ENCODE data around the gene MS4A7. TPM values are rescaled to one million over a fixed set of nuclear protein-coding genes. Genes with fewer than 3 reads are reported as not detected.

The MS4A7 gene
- total RNA-seq, 1 experiment from 2014 or later = 0.22 TPM

DNA sequence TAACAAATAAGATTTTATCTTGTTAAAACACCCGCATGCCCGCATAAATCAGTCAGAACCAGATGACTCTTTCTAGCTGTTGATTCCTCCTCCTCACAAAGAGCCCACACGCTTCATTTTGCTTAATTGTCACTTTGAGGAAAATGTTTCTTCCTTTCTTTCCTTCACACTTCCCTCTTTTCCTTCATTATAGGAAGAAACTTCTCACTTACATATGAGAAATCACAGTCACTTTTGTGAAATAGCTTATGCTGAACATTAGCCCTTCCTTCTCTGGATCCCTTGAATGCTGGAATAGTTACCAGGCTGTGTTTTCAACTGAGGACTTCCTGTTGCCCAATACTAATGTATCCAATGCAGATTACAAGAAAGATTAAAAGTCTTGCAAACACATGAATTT is 45.5 kb upstream of the MS4A7 start (continued):
- TF ChIP-seq ZNF274 (IDR thresholded peaks at IDR 0.05; ENCODE audit: low read depth, low read length) (no peak), EGR1 (IDR thresholded peaks at IDR 0.05; ENCODE audit: low read depth) (no peak), REST (IDR thresholded peaks at IDR 0.05; ENCODE audit: low read depth) (no peak), FOSL1 (IDR thresholded peaks at IDR 0.05; ENCODE audit: low read depth) (no peak), EZH2phosphoT487 (IDR thresholded peaks at IDR 0.05; ENCODE audit: borderline replicate concordance) (no peak), SP1 (IDR thresholded peaks at IDR 0.05; ENCODE audit: low read depth) (no peak), POLR2A (IDR thresholded peaks at IDR 0.05; ENCODE audit: borderline replicate concordance, extremely low read depth, insufficient read depth, insufficient read length) (no peak), RAD21 (IDR thresholded peaks at IDR 0.05; ENCODE audit: low read depth) (no peak), POLR2AphosphoS5 (IDR thresholded peaks at IDR 0.05; ENCODE audit: low read depth, low read length) (no peak)
- TF ChIP-seq, protein P1, sequence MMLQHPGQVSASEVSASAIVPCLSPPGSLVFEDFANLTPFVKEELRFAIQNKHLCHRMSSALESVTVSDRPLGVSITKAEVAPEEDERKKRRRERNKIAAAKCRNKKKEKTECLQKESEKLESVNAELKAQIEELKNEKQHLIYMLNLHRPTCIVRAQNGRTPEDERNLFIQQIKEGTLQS (IDR thresholded peaks at IDR 0.05) = no peak
- TF ChIP-seq, protein P2, sequence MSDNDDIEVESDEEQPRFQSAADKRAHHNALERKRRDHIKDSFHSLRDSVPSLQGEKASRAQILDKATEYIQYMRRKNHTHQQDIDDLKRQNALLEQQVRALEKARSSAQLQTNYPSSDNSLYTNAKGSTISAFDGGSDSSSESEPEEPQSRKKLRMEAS (IDR thresholded peaks at IDR 0.05) = no peak

DNA sequence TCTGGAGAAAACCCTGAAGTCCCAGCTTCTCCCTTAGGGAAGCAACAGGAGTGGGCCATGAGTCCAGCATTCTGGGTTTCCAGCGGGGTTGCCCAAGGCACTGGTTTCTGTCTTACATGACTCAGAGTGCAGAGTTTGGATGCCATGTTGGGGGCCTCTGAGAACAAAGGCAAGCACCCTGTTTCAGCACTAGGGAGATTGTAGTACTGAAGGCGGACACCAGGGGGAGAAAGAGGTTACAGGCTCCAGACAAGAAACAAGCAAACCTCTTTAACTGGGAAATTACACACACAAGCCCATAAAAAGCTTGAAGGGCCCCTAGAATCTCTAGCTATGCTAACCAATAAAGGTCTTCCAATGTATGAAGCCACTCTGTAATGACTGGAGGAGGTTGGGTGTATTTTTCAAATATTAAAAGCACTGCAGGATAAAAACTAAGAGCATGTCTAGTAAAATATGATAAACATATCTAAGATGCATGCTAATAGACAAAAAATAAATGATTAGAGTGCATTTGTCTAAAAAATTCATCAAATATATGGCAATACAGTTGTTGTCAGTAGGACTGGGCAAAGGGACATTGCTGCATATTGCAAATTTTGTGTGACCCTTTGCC is 44.2 kb upstream of the MS4A7 start:
- ChIA-PET CTCF (interaction anchor here (0.6 to 2.2 kb wide), 10 partner anchors 9 to 1131 kb away, joined by 3 to 9 read pairs (median 6); no protein-coding TSS in a partner anchor), RAD21 (ENCODE audit: low non-redundant PET in 1 of 2, low total read pairs in 2 of 2, uncharacterized antibody in 2 of 2, unreplicated experiment in 2 of 2) (no interaction called here), POLR2A (no interaction called here)
- DNase-seq (ENCODE audit: low read depth, low spot score) (peak; percentile 73), ATAC-seq (peak; percentile 97)
- H3K4me1 ChIP-seq (ENCODE audit: control insufficient read depth in 1 of 2, insufficient read depth in 2 of 2, low read length in 2 of 2) = peaks cover 0 to 5% of the 10 kb centered on the region in 2 experiments; a peak in 2 of 4 replicates
- intact Hi-C loops (cut with micrococcal nuclease) = no loop called here
- peak overlapping the region; percentile 19; the same call in 1 of the 2 replicates for H3K4me2 ChIP-seq (ENCODE audit: low read length)
- no peaks in the 10 kb centered on the region for H4K20me1 ChIP-seq (ENCODE audit: insufficient read depth)
- H3K79me2 ChIP-seq (ENCODE audit: insufficient read depth, low read length) = no peaks in the 10 kb centered on the region
- peak overlapping the region; percentile 79 for H2AFZ ChIP-seq (ENCODE audit: low read depth, low read length, poor library complexity, severe bottlenecking)
- no peaks in the 10 kb centered on the region for H3K36me3 ChIP-seq (ENCODE audit: control insufficient read depth in 1 of 2, insufficient read depth in 2 of 2, low read length in 2 of 2)
- no peak overlapping the region for H3K27ac ChIP-seq (ENCODE audit: low read depth, low read length)
- H3K9me2 ChIP-seq (ENCODE audit: insufficient read depth) = no peaks in the 10 kb centered on the region
- no peaks in the 10 kb centered on the region for H3K9me3 ChIP-seq (ENCODE audit: control insufficient read depth in 1 of 2, insufficient read depth in 1 of 2, low read depth in 1 of 2, low read length in 2 of 2)
- no TSS peak for BruUV-seq (replicated peaks)
- H3K9ac ChIP-seq (ENCODE audit: low read length) = no peak overlapping the region
- H3K27me3 ChIP-seq (ENCODE audit: insufficient read depth, low read length) = no peaks in the 10 kb centered on the region
- no peak overlapping the region for H3K4me3 ChIP-seq (replicated peaks in 1 of 2; ENCODE audit: low read depth in 1 of 2, low read length in 2 of 2)
- TF ChIP-seq CBX3 (IDR thresholded peaks at IDR 0.05; ENCODE audit: low read depth) (no peak), EGR1 (IDR thresholded peaks at IDR 0.05; ENCODE audit: low read depth) (no peak), SIN3A (IDR thresholded peaks at IDR 0.05; ENCODE audit: low read depth) (no peak), REST (IDR thresholded peaks at IDR 0.05; ENCODE audit: low read depth) (no peak), SRF (IDR thresholded peaks at IDR 0.05; ENCODE audit: low read depth) (no peak), POLR2A (IDR thresholded peaks at IDR 0.05; ENCODE audit: borderline replicate concordance, extremely low read depth, insufficient read depth, insufficient read length) (no peak), ZNF274 (IDR thresholded peaks at IDR 0.05; ENCODE audit: low read depth, low read length) (no peak)
- TF ChIP-seq, protein P3, sequence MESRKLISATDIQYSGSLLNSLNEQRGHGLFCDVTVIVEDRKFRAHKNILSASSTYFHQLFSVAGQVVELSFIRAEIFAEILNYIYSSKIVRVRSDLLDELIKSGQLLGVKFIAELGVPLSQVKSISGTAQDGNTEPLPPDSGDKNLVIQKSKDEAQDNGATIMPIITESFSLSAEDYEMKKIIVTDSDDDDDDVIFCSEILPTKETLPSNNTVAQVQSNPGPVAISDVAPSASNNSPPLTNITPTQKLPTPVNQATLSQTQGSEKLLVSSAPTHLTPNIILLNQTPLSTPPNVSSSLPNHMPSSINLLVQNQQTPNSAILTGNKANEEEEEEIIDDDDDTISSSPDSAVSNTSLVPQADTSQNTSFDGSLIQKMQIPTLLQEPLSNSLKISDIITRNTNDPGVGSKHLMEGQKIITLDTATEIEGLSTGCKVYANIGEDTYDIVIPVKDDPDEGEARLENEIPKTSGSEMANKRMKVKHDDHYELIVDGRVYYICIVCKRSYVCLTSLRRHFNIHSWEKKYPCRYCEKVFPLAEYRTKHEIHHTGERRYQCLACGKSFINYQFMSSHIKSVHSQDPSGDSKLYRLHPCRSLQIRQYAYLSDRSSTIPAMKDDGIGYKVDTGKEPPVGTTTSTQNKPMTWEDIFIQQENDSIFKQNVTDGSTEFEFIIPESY (IDR thresholded peaks at IDR 0.05; ENCODE audit: extremely low read depth, insufficient replicate concordance, low read length) = no peak

Data from HCT116 (cell line).